ENCODE measurements around the gene ZBTB12.

DNA sequence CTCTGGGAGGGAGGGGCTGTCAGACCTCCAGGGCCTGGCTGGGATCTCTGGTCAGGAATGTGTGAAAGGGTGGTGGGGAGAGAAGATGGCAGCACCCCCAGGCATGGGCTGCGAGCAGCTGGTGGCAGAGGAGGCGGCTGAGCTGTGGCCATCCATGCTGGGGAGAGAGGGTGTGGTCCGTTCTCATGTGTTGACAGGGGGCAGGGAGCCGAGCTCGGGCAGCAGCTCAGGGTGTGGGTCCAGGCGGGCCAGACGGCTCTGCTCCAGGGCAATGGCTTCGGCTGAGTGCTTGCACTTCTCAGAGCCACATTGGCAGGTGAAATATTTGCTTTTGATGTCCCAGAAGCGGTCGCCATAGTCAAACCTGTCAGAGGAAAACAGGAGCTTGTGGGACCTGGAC lies 22.0 kb downstream of the ZBTB12 start:
- TF ChIP-seq, protein P1, sequence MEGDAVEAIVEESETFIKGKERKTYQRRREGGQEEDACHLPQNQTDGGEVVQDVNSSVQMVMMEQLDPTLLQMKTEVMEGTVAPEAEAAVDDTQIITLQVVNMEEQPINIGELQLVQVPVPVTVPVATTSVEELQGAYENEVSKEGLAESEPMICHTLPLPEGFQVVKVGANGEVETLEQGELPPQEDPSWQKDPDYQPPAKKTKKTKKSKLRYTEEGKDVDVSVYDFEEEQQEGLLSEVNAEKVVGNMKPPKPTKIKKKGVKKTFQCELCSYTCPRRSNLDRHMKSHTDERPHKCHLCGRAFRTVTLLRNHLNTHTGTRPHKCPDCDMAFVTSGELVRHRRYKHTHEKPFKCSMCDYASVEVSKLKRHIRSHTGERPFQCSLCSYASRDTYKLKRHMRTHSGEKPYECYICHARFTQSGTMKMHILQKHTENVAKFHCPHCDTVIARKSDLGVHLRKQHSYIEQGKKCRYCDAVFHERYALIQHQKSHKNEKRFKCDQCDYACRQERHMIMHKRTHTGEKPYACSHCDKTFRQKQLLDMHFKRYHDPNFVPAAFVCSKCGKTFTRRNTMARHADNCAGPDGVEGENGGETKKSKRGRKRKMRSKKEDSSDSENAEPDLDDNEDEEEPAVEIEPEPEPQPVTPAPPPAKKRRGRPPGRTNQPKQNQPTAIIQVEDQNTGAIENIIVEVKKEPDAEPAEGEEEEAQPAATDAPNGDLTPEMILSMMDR (IDR thresholded peaks at IDR 0.05; ENCODE audit: low read length): no peak
- no peak for TF ChIP-seq EZH2 (IDR thresholded peaks at IDR 0.05; ENCODE audit: borderline replicate concordance, low read length)

Measured in OCI-LY1 (cell line).